ENCODE measurements around the gene PELI1.
A peak's percentile ranks its signal among the peaks of the same experiment; 100 is the strongest.

Gene PELI1

DNA sequence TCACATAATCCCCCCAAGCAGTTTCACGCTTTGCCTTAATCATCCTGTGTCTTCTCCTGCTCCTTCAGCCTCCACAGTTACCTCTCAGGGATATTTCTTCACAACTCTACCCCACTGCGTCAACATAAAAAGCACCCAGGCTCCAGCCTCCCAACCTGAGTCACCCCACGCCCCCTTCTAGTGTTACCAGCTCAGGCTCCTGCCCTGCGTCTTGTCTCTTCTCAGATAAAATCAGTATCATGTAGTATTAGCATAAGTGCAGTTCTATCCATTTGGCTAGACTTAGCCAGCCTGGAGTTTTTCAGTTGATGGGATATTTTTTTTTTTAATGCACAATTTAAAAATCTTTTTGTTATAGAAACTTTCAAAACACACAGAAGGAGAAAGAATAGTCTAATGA lies 9.6 kb upstream of the PELI1 start:
- DNase-seq (ENCODE audit: low spot score), result no peak

DNA sequence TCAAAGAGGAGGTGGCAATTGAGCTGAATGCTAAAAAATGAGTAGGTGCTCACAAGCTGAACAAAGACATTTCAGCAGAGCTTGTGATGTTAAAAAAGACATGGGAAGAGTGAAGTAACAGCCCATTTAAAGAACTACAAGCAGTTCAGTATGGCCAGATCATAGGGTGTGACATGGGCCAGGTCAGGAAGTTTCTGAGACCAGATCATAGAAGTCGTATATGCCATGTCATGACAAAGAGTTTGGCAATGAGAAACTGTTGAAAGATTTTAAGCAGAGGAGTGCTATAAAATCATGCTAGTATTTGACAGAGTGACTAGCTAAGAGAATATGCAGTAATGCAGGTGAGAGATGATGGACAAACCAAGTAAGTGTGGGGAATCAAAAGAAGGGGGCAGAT lies 7.3 kb upstream of the PELI1 start:
- DNase-seq (ENCODE audit: low spot score), result no peak

DNA sequence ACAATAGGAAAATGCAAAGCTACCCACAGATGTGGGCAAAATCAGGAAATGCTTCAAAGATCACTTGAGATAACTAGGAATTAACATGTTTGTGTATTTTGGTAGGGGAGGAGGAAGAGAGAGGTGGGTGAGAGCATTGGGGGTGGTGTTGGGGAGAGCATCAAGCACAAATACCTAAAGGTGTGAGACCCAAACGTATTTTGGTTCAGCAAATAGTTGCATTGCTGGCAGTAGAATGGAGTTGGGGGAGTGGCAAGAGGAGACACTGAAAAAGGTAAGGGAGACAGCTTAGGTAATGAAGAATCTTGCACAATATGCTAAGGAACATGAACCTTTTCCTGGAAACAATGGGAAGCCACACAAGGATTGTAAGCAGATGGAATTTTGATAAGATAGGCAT lies 1.5 kb upstream of the PELI1 start:
- DNase-seq (ENCODE audit: low spot score), result no peak

DNA sequence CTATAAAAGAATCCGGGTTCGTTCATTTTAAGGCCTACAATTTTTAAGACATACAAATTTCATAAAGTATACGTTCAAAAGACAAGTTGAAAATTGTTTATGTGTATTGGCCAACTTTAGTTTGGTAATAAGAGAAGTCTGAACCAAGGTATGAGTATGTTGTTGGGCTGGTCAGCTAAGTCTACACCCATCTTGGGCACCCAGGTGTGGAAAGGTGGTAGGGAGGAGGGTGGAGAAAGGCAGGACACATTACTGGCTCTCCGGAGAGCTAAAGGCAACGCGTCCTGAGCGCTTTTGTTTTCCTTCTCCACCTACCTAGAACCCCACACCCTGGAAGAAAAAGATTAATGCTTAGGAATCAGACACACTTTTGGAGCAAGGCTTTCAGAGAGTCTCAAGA lies 899 bp upstream of the PELI1 start:
- DNase-seq (ENCODE audit: low spot score), result no peak

DNA sequence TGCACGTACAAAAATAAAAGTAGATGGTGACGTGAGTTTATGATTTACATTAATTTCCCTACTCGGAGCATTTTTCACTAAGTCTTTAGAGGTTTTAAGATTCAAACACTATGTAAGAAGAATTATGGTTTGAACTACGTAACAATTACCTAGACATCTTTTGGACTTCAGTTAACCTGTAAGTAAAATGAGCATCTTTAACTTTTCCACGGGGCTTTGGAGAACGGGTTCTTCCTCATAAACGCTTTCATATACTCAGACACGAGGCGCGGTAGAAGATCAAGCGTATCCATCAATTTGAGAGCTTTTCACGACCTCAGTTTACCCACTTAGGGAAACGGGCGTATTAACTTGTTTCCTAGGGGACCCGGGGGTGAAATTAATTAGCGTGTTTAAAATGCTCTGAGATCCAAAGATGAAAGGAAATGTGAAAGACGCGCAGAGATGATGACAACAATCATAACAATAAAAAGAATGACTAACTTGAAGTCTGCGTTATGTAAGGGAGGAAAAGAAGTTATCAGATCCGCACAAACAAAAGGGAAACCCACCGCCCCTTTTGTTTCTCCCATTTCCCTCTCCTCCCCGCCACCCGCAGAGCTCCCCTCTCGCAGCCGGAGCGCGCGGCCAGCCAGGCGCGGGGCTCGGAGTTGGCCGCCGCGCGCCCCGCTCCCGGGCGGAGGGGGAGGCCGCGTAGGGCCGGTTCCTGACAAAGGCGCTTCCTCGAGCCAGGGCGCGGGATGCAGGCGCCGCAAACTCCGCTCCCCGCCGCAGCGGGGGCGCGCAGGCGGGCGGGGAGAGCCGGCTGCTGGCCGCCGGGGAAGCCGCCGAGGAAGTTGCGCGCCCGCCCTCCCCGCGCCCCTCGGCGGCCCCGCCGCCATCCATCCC lies 807 bp downstream of the PELI1 start:
- DNase-seq (ENCODE audit: low spot score), result peak; percentile 51

DNA sequence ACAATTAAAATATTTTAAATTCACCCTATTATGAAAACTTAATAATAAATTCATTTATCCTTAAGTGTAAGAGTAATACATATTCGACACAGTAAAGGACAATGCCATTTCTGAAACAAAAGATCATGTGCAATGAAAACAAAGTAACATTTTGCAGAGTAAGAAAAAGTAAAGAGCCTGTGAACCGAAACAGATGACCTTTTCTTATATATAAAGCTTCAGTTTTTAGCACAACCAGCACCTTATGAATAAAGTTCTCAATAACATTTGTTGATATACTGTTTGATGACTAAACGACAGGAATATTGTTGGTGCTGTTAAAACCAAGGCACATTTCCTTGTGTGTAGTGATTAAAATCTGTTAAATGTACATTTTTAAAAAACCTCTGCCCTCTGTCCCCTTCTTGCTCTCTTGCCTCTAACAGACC lies 1.5 kb downstream of the PELI1 start:
- DNase-seq (ENCODE audit: low spot score), result no peak

DNA sequence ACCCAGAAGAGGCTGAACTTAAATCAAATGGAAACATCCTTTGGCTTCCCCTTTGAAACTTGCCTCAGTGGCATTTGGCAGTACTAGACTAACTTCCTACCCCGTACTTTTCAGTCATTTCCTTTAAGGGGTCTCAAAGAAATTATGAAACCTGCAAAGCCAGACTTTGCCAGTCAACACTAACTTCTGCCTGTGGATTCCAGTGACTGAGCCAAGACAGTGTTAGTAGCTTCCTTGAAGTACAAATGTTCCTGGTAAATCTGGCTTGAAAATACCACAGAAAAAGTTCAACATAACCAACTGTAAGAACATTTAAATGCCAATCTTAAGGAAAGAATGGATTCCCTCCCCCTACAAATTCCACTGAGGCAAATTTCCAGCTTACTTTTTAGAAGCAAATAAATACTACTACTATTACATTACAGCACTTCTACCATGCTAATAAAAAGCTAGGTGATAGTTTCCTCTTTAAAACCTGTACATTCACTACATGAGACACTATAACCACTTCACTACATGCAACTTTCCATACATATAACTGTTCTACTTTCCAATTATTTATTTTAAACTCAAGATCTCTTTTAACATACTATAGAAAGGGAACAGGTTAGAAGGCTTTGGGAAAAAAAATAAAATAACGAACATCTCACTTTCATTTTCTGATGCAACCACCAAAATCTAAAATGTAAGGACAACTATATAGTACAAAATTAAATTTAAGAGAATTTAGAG lies 2.4 kb downstream of the PELI1 start:
- DNase-seq (ENCODE audit: low spot score), result no peak

DNA sequence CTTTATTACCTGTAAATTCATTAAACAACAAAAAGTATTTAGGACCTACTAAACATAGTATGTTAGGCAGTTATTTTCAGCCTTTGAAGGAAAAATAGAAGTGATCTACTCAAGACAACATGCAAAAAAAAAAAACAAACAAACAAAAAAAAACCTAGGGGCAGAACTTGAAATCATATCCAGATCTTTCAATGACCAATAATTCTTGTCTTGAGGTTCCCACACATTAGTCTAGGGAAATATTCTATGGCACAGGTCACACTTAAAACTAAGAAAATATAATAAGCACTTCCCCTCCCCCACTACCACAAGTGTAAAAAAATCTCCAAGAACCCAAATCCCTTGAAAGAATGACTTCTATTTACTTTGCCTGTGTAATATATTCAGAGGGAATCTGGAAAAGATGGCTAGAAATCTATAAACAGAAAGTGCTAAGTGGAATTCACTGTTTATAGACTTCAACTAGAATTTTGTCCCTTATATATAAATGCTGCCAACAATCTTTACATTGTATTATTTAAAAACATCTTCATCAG lies 3.5 kb downstream of the PELI1 start:
- DNase-seq (ENCODE audit: low spot score), result no peak

DNA sequence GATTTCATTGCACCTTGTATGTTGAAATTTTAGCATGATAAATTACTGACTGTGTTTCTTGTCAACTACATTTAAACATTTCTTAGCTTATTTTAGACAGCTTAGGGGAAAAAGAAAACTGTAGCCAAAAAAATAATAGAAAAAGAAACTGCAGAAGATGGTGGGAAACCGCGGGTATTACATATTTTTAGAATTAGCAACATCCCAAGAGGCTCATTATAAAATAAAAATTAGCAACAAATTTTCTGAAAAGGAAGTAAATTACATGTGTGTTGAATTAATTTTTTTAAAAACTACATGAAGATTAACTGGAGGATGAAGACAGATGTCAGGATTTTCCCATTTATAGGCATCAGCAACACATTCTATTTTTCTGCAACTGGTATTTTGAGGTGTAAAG lies 4.3 kb downstream of the PELI1 start:
- DNase-seq (ENCODE audit: low spot score), result no peak

DNA sequence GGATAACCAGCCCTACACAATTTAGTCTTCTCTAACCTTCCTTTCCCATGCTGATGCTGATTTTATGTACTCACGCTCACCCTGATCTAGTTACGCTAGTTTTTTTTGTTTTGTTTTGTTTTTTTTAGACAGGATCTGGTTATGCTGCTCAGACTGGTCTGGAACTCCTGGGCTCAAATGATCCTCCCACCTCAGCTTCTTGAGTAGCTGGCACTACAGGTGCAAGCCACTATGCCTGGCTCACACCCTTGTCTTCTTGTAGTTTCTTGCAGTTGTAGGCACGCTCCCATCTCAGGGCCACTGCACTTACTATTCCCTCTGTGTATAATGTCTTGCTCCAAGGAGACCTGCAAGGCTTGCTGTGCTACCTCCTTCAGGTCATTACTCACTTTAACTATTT lies 6.2 kb downstream of the PELI1 start:
- no peak for DNase-seq (ENCODE audit: low spot score)

DNA sequence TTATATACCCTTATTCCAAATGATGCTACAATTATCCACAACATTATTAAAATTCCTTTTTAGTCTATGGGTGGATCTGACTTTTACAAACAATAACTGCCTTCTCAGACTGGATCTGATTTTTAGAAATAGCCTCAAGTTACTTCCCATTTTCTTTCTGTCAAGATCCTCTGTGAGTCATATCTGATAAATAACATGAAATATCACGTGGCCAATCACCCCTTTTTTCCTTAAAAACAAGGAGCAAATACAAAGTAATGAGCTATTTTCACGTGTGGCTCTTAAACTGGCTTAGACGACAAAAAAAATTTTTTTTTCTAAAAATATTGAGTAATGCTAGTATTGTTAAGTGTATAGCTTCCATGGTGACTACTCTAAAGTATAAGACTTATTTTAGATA lies 6.7 kb downstream of the PELI1 start:
- DNase-seq (ENCODE audit: low spot score), result no peak

DNA sequence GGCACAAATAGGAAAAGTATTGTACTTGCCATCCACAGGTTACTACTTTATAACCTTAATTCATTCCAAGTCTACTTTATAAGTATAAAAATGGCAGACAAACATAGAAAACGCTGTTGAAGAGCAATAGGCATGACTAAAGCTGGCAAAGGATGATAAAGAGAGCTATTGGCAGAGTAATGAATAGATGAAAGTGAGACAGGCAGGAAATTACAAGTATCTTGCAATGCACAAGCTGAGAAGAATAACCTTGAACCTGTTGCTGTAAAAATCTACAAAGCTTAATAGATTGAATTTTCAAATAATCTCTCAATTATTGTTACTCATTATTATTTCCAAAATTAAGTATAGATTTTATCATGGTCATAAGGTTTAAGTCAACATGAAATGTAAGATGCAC lies 8.8 kb downstream of the PELI1 start:
- no peak for DNase-seq (ENCODE audit: low spot score)

DNA sequence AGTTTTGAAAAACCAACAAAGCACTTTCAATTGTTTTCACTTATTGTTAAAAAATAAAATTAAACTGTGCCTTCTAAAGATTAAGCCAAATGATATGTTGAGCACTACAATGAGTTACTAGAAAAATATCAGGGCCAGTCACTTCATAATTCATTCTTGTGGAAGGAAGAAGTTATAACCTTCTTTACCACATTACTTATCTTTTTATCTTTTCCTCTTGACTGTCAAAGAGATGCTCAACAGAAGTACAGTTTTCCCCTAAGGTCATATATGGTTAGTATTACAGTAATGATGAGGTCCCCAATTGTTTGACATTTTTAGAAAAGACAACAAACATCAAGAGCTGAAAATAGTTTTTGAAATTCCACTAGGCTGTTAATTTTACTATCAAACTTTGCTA lies 9.4 kb downstream of the PELI1 start:
- DNase-seq (ENCODE audit: low spot score), result no peak

DNA sequence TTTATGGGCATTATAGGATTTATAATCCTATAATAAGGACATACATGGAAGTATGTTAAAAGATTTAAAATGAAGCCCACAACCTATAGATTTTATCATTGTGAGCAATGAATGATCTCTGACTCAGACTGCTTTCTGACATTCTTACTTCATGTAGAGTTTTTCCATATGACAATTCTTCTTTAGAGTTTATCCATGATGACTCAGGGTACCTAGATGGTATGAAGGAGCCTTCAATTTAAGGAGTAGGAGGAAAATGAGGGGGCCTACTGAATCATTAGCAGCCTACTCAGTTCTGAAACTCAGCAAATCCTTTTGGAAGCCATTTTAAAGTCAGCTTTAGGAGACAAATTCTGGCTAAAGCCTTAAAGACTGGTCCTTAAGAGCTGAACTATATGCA lies 10.4 kb downstream of the PELI1 start:
- no peak for DNase-seq (ENCODE audit: low spot score)

DNA sequence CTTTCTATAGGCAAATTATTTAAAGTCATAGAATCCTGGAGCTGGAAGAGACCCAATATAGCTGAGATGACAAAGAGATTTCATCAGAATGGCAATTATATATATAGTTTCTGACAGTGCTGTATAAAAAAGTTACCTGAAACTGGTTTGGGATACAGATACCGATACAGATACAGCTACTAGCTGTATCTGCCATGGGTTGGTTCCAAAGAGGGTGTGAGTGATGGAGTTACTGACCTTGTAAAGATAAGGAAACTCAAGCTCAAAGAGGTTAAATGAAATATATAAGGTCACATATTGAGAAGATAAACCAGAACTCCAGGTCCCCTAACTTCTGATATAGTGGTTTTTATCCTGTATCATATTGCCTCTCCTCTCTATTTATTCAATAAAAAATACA lies 10.9 kb downstream of the PELI1 start:
- no peak for DNase-seq (ENCODE audit: low spot score)

DNA sequence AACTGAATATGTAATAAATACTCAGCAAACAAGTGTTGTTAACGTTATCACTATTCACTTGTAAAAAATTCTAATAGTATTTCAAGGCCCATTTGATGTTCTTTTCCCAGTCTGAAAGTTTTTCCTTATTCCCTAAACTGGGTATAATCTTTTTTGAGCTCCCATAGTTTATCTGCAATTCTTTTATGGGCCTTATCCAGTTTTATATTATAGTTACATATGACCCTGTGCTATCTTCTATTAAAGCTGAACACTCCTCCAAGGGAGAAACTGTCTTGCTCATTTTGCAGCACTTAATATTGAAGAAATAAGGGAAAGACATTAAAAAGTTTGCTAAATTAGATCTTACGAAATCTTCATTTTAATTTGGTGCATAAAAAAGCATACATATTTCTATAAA lies 13.9 kb downstream of the PELI1 start:
- no peak for DNase-seq (ENCODE audit: low spot score)

DNA sequence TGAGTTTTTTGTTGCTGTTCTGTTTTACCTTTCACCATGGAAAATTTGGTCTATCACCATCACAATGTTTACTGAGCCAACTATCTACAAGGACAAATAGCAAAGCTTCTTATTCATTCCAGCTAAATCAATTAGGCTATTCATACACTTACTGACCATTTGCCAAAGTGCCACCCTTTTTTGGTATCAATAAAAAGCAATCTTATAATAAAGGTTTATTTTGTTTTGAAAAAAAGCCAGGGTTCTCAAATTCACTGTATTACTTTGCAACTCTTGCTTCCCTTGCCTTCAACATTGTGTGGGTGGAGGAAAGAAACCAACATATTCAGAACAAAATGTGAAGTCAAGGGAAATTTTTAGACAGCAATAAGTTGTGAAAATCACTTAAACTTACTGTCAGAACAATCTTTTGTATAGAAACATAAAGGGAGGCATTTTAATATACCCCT lies 15.3 kb downstream of the PELI1 start:
- DNase-seq (ENCODE audit: low spot score), result no peak

DNA sequence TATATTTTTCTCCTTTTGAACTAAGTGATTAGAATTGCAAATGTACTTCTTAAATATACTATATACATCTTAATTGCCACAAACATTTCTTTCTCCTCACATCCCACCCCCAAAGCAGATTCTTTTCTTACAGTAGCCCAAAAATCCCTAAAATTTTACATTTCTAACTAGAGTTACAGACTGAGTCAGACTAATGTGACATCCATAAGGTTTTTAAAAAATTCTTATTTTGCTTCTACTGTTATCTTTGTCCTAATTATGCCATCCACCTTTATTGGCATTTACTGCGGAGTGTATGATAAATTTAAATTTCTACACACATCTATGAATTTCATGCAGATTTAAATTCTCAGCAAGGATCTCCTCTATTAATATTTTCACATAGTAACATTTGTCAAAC lies 15.8 kb downstream of the PELI1 start:
- no peak for DNase-seq (ENCODE audit: low spot score)

DNA sequence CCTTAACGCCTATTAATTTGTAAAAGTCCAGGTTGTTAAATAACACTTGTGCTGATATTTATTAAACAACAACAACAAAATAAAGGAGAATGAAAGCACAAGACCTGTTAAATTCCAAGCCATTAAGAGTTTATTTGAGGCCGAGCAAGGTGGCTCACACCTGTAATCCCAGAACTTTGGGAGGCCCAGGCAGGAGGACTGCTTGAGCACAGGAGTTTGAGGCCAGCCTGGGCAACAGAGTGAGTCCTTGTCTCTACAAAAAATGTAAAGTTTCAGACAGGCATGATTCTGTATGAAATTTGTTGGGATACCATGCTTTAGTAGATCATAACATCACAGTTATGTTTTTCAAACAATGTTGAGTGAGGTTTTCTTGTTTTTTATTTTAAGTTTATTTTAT lies 17.1 kb downstream of the PELI1 start:
- DNase-seq (ENCODE audit: low spot score), result no peak

DNA sequence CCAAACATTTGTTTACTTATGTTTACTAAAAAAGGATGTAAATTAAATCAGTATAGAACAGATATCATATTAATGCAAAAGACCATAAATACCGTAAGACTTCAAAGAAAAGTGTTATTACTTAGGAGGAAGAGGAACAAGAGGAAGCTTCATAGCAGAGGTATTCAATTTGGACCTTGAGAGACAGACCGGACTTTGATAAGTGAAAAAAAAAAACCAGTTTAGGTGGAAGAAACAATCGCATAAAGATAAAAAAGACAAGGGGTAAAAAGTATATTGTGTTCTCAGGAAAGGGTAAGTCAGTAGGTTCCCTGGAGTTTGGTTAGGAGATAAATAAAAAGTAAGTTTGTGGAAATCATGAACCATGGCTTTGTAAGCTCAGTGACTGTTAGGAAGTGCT lies 17.6 kb downstream of the PELI1 start:
- DNase-seq (ENCODE audit: low spot score), result no peak

DNA sequence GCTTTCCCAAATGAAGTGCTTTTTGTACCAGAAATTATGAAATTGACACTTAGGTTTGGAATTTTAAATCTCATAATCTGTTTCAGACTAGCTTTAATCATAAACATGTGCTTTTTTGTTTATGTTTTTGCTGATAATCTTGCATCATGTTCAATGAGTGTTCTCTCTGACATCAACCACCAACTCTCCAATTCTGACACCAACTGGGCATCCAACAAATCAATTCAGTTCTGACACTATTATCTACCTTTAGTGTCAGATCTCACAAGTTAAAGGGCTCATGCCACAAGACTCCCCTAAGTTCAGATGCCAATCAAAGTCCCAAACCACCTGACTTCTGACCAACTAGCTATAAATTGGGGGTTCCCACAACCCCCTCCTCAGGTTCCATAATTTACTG lies 19.6 kb downstream of the PELI1 start:
- DNase-seq (ENCODE audit: low spot score), result no peak

DNA sequence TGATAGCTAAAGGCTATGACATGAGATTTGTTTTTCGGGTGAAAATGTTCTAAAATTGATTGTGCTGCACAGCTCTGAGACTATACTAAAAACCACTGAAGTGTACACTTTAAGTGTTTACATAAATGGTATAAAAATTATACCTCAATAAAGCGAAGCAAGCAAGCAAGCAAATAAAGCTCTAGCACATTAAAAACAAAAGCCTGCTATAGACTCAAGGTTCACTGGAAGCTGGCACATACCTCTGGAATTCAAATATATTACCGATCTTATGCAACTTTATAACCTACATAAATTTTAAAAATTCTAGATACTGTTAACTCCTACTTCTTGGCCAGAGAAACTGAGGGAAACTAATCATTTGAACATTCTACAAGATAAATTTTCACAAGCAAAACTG lies 20.1 kb downstream of the PELI1 start:
- DNase-seq (ENCODE audit: low spot score), result no peak

DNA sequence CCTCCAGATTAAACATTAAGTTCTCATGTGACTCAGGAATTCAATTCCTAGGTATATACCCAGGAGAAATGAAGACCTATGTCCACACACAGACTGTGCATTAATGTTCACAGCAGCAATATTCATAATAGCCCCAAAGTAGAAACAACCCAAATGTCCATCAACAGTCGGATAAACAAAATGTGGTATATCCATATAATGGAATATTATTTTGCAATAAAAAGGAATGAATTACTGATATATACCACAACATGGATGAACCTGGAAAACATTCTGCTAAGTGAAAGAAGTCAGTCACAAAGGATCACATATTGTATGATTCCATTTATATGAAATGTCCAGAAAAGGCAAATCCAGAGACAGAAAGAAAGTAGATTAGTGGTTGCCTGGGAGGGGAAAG lies 20.5 kb downstream of the PELI1 start:
- no peak for DNase-seq (ENCODE audit: low spot score)
